CMK (cell line): ENCODE measurements around the gene DNAJB4.
"Not testable (repeated sequence)": the region's sequence is repeated elsewhere in the genome, so short reads cannot be mapped to it uniquely, and the experiment has no call there.

Experiments
- DNase-seq: peaks from one replicate; pipeline ENCODE4 v3.0.0-alpha.2; 2010; ENCODE audit warnings: low read depth

The DNAJB4 gene

DNA sequence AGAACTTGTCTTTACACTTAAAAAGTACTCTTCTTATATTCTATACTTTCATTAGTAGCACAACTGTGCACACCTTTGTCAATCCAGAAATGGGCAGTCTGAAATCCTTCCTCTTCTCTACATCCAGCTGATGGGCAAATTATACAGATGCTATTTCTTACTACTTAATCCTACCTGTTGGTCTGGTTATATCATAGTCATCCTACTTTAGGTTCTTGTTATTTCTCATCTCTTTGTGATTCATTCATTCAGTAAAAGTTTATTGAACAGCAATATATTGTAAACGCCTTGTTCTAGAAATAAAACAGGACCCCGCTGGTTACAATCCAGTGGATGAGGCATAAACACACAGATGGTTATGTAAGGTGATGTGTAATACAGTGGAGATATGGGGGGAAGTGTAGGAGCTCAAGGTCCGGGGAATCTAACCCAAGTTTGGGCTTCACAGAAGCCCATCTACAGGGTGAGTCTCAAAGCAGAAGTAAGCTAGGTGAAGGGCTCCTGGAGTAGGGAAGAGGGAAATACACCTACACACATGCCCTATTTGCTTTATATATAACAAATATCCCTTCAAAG lies 14.0 kb upstream of the DNAJB4 start:
- no peak for DNase-seq

DNA sequence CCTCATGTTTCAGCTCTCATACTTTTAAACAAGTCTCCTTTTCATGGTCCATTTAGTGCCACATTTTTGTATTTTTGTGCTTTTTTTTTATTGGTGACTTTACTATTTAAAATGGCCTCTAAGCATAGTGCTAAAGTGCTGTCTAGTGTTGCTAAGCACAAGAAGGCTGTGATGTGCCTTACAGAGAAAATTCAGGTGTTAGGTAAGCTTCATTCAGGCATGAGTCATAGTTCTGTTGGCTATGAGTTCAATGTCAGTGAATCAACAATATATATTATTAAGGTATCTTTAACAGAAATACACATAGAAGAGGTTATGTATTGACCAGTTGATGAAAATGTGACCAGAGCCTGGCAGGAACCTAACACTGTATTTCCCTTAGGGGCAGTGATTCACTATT lies 13.1 kb upstream of the DNAJB4 start:
- no peak for DNase-seq

DNA sequence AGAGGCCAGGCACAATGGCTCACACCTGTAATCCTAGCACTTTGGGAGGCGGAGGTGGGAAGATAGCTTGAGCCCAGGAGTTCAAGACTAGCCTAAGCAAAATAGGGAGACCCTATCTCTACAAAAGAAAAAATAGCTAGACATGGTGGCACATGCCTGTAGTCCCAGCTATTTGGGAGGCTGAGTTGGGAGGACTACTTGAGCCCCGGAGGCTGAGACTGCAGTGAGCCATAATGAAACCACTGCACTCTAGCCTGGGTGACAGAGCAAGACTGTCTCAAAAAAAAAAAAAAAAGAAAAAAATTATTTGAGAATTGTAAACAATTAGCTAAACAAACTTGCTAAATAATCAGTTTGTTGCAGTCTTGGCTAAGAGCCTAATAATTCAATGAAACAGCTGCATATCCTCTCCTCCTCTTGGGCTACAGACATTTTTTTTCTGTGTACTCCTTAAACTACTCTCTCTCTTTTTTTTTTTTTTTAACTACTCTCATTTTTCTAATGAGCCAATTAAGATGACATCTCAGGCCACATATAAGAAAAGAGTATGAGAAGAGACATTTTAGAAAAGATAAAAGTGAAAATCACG lies 10.5 kb upstream of the DNAJB4 start:
- DNase-seq: no peak

DNA sequence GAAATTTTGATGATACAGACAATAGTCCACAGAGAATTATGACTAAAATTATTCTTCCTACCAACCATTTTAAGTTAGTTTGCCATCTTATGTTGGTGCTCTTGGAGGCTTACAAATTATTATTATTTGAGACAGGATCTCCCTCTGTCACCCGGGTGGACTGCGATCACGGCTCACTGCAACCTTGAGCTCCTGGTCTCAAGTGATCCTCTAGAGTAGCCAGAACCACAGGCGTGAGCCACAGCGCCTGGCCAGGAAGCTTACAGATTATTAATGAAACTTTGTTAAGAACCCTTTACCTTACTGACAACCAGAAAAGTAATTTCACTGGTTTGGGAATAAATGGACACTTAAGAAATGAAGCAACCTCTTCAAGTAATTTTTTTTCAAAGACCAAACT lies 8.0 kb upstream of the DNAJB4 start:
- no peak for DNase-seq

DNA sequence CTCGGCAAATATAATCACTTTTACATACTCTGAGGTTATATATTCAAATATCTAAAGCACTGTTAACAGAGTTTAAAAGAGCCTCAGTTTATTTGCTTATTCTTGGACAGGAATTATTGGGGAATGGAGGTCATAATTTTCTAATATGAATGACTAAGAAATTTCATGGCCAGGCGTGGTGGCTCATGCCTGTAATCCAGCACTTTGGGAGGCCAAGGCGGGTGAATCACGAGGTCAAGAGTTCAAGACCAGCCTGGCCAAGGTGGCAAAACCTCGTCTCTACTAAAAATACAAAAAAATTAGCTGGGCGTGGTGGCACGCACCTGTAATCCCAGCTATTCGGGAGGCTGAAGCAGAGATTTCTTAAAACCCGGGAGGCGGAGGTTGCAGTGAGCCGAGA lies 4.2 kb upstream of the DNAJB4 start:
- DNase-seq: not testable (repeated sequence)

DNA sequence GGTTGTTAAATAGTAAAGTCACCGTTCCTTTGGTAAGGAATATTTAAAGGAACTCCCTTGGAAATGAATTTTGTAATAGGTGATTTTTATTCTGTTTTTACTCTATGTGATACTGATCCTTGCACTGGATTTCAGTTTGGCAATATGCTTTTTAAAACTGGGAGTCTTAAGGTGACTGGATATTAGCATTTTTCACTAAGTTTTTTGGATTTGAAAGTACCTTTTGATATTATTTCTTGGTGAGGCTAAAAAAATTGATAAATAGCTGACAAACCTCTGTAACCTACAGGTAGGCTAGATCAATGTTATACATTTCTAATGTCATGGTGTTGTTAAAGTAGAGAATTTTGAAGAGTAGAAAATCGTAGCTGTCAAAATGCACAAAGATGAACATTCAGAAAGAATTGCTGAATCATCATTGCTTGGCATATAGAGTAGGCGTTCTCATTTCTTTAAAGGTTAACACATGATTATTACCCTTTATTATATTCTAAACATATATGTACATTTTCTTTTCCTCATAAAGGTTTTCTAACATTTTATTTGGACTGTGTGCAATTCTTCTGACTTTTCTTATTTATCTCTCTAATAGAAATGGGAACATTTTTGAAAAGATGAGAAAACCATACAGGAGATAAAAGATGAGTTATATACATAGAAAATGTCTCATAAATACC lies 1.5 kb upstream of the DNAJB4 start:
- DNase-seq: no peak

DNA sequence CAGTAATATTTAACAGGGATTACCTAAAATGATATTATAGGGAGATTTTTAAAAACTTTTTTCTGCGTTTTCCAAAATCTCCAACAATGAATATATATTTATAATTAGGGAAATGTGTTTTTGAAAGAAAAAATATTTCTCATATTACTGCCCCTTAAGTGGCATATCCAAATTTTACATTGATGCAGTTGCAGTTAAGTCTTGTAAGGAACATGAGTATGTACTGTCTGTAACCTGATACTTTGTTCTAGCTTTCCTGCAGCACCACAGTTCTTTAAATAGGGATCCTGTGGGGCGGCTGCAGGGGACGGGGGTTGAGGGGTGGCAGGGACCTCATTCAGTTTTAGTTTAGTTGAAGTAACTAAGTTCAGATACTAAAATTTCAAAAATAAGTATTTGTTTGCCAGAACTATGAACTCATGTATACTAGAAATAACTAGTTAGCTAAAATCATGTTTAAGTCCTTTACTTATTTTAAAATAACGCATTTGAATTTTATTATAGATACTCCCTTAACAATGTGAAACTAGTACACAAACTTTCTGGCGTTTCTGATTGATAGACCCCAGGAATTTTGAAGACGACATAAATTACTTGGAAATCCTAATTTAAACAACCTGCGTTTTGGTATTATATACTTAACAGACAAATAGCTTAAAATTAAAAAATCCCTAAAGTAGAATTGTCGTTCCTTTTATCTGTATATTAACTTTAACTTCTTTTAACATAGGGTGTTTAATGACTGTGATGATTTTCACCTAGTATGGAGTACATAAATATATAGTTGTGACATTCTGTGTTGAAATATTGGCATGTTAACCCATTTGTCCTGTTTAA lies 639 bp upstream of the DNAJB4 start:
- DNase-seq: no peak

DNA sequence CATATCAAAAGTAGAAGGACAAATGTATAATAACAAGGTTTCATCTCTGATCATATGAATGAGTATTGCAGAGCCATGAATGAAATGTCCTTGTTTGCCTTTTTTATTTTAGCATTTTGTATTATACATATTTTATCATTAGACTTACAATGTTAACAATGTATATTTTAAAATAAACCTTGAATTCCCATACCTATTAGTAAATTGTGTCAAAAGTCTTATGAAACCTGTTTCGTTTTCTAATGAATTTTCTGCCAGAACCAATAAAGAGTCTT lies 646 bp downstream of the DNAJB4 start:
- DNase-seq: no peak

DNA sequence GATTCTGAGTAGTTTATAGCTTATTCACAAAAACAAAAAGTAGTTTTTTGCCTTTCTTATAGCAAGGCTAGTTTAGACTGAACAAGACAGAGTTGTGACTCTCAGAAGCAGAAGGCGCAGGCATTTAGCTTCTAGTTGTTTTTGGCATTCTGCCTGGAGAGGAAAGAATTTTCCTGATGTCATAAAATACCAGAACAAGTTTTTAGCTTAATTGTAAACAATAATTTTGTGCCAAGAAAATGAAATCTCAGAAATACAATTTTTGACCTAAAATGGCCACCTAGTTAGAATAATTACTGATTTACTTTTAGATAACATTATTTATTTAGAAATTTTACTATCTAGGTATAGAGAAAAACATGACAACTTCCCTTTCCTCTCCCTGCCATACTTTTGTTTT lies 1.0 kb downstream of the DNAJB4 start:
- DNase-seq: no peak

DNA sequence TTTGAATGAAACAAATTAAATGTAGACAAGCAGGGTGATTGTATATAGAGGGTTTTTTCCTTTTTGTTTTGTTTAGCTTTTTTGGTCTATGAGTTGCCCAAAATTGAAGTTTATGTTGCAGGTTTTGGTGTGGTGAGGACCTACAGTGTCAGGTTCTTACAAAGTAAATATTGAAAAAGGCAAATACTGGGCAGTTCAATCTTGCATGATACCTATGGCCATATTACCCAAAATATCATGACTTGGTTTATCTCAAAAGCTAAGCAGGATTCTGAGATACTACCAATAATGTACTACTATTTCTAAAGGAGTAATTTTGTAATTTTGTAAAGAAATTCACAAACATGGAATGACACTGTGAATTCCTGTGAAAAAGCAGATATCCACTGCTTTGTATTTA lies 1.8 kb downstream of the DNAJB4 start:
- DNase-seq: no peak

DNA sequence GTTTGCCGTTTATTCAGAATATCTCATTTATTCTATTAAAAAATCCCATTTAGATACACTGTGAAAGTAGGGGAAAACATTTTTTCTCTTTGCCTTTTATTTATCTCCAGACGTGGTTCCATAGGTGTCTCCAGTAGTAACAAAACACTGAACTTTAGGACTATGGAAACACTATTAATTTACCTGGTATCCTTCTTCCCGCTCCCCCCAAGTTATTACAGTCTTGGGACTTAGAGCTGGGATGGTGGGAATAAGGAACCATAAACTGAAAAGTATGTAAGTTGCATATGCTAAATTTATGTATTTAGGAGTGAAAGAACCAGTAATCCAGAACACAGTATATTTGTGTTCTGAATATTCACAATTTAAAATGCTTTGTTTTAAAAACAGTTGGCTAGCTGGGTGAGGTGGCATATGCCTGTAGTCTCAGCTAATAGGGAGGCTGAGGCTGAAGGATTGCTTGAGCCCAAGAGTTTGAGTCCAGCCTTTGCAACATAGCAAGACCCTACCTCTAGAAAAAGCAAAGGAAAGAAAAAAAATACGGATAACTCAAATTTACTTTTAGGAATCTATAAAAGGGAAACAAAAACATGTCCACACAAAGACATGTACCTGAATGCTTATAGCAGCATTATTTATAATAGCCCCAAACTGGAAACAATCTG lies 3.1 kb downstream of the DNAJB4 start:
- no peak for DNase-seq

DNA sequence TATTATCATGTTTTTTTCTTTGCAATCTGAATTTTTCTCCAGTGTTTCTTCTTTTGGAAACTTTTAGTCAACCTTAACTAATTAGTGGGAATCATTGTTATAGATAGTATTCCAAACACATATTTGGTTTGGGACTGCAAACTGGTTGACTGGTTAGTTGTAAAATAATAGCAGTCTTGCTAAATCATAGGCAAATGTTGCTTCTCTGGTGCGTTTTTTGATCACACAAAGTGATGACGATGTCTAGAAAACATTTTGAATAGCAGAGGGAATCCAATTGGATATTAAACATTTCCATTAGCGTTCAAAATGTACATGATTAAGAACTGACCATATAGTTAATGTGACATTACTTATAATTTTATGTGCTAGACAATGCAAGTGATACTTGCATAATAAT lies 4.5 kb downstream of the DNAJB4 start:
- no peak for DNase-seq

DNA sequence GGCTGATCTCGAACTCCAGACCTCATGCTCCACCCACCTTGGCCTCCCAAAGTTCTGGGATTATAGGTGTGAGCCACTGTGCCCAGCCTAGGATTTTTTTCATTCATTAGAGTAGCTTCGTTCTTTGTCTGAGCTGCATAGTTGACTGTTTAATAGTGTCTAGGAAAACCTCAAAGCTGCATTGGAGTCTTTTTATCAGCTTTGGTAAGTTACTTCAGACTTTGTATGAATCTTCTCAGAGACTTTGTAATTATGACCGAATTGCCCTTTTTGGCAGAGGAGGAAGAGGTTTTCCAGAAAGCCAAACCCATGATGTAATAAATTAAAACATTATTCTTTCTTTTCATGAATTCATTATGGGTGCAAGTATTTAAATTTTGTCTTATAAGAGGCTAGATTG lies 5.1 kb downstream of the DNAJB4 start:
- DNase-seq: no peak

DNA sequence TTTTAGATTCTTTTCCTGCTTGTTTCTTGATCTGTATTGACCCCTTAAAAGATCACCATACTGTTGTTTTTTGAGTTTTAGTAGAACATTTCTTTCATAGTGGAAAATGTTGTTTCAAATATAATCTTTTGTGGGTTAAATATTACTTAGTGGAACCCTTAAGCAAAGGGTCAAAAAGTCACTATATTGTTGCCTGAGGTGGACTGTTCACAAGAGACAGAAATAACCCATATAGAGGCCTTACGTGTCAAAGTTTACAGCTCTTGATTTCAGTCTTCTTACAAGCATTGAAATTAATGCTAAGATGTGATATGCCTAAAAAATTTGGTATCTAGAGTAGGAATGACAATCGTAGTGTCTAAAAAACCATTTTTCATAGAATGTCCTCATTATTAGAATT lies 6.3 kb downstream of the DNAJB4 start:
- no peak for DNase-seq

DNA sequence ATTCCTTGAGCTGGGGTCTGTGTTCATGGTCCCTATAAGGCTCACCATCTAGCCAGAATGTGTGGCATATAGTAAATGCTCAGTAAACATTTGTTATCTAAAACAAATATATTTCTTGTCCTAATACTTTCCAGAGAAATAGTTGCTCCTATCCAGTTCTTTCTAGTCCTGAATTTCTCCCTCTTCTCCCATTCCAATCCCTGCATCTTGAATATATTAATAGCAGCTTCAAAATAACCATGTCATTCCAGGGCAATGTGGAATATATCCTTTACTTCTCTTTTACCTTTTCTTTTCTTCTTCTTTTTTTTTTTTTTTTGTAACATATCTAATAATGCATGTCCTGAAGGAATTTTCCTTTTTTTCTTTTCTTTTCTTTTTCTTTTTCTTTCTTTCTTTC lies 10.4 kb downstream of the DNAJB4 start:
- DNase-seq: no peak

DNA sequence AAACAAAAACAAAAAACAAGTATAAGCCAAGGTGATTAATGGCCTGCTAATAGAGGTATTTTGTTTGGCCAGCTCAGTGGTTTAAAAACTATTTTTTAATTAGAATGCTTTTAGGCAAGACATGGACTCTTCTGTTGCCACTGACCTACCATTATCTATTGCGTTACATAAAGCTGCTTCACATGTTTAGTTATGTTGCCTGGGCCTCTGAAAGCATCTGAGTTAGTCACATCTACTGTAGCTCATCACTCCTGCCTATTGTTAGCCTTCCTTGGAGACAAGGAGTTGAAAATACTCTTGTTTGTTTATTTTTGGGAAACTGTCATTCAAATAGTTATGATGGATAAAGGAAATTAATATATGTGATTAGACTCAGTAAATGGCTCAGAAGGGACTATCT lies 14.3 kb downstream of the DNAJB4 start:
- no peak for DNase-seq

DNA sequence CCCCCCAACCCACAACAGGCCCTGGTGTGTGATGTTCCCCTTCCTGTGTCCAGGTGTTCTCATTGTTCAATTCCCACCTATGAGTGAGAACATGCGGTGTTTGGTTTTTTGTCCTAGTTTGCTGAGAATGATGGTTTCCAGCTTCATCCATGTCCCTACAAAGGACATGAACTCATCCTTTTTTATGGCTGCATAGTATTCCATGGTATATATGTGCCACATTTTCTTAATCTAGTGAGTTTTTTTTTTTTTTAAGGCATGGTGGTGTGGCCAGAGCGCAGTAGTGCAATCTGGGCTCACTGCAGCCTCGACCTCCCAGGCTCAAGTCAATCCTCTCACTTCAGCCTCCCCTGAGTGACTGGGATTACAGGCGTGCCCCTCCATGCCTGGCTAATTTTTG lies 16.4 kb downstream of the DNAJB4 start:
- DNase-seq: not testable (repeated sequence)

DNA sequence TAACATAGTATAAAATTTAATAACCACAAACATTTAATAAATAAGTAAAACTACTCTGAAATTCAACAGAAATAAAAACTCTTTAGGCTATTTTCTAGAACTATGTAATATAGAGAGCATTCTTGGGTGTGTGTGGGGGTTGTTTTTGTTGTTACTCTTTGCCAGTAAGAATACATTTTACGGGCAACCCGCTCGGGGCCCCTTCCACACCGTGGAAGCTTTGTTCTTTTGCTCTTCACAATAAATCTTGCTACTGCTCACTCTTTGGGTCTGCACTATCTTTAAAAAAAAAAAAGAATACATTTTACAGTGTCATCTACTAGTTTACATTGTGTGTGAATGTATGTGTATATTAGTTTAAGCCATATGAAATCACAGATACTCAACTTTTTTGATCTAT lies 25.1 kb downstream of the DNAJB4 start:
- no peak for DNase-seq

DNA sequence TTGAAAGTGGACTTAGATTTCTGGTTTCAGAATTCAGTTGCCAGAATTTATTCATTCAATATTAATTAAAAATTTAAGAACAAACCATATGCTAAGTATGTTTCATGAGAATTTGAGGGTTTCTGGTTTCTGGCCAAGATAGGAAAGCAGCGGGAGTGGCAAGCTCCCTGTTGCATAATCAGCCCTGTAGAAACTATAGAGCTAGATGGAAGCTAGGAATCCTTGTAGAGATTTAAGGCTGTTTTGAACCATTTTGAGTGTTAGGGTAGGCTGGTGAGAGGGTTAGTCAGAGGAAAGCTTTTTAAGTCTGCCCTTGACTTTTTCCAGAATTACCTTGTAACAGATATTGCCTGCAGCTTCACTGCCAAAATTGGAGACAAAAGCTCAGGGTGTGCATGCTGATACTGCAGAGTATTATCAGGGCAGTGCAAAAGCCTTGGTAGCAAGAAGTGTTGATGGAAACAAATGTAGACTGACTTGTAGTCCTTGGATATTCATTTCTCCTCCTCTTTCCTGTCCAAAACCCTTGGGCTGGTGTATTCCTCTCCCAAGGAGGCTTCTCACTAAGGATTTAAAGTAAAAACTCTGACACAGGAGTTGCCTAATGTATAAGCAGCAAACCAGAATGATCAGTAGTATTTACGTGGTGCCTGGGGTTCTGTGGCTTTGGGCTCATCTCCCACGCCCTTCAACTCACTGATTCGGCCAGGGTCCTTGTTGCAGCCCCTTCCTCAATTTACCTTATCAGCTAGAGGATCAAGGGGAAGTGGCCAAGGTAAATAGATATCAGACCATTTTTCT lies 28.5 kb downstream of the DNAJB4 start:
- DNase-seq: no peak

DNA sequence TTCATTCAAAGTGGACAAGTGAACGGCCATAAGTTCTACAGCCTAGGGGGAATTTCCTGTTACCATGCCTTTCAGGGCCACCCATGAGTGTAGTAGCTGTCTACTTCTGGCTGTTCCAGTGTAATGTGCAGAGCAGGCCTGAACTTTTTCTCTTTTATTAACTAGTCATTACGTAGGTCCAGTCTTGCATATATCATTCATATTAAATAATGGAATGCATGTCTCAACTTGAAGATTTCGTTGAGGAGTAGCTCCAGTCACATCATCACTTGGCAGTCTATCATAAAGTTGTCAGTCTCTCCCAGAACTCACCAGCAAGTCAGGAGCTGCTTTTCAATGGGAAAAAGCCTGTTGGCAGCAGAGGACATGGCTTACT lies 29.0 kb downstream of the DNAJB4 start:
- no peak for DNase-seq

DNA sequence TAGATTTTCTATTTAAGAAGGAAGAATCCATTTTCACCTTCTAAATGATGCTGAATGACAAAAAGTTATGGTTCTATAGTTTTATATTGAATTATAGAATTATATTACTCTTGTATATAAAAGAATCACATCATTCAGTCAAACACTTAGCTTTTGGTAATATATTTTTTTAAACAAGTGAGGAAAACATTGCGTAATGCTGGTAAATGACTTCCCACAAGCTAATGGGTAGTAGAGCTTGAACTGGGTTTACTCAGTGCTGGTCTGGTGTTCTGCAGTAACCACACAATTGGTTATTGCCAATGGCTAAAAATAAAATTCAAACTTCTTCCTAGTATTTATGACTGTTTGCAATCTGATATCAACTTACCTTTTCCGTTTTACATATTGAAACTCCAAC lies 30.4 kb downstream of the DNAJB4 start:
- DNase-seq: no peak

DNA sequence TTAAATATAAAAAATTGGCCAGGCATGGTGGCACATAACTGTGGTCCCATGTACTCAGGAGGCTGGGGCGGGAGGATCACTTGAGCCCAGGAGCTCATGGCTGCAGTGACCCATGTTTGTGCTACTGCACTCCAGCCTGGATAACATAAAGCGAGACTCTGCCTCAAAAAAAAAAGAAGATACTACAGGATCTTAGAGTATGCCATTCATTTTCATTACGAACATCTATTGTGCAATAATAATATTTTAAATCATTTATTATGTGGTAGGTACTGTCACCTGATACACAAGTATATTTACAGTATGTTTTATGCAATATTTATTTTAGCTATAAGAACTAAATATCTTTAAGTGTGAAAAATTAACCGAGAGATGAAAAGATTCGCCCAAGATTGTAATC lies 31.7 kb downstream of the DNAJB4 start:
- DNase-seq: no peak
